Thyroid gland (tissue), 4 donors: ENCODE results near the gene B4GALT5. TPM values are rescaled to one million over a fixed set of nuclear protein-coding genes. Genes with fewer than 3 reads are reported as not detected.
"Not testable (repeated sequence)": the region's sequence is repeated elsewhere in the genome, so short reads cannot be mapped to it uniquely, and the experiment has no call there.

Source experiments
- DNase-seq, 2 donors: peaks; one replicate each; pipeline ENCODE4 v3.0.0-alpha.2; 2019
- H3K27ac ChIP-seq, 3 donors: fragments of 200-600 bp; sonication (generic); 1 replicate in 2 of 3; 2 replicates in 1 of 3; pipeline ENCODE4 v1.5.1; 2016 to 2019; ENCODE audit warnings: mild to moderate bottlenecking in 1 of 3, moderate library complexity in 1 of 3
- H3K27me3 ChIP-seq: fragments of 200-600 bp; sonication (generic); one replicate; pipeline ENCODE4 v1.5.1; 2019
- H3K36me3 ChIP-seq, 2 donors: fragments of 200-600 bp; sonication (generic); one replicate each; pipeline ENCODE4 v1.5.1; 2016 to 2019
- H3K4me1 ChIP-seq, 2 donors: fragments of 200-600 bp; sonication (generic); one replicate each; pipeline ENCODE4 v1.5.1; 2017 to 2019
- H3K4me3 ChIP-seq, 3 donors: fragments of 200-600 bp; sonication (generic); replicated peaks in 1 of 3; 1 replicate in 2 of 3; 2 replicates in 1 of 3; pipeline ENCODE4 v1.5.1; 2016; ENCODE audit warnings: mild to moderate bottlenecking in 1 of 3
- H3K9me3 ChIP-seq: fragments of 200-600 bp; sonication (generic); one replicate; pipeline ENCODE4 v1.5.1; 2017
- POLR2A ChIP-seq, 2 donors: fragments of 450-650 bp; IDR thresholded peaks; one replicate each; pipeline ENCODE4 v1.6.1; 2017; ENCODE audit warnings: antibody characterized with exemption in 2 of 2, mild to moderate bottlenecking in 2 of 2, moderate library complexity in 1 of 2
- WGBS, 2 donors: methylation state at CpG; one replicate each; pipeline ENCODE4 v1.1.5; 2017; 5-methylcytosine and 5-hydroxymethylcytosine counted together
- intact Hi-C: fragments of 100-400 bp; cut with DNase I; formaldehyde crosslinking; loops from one replicate; pipeline ENCODE4 v1.15.1; 2023
- total RNA-seq, 4 donors: library from RNA; depleted of rRNA; stranded (reverse); fragments of >200 nt; gene quantifications; one replicate each; pipeline ENCODE4 v1.2.3, GENCODE V29; 2016
- TF ChIP-seq, protein P1 (sequence below), 6 experiments: fragments of 200-600 bp in 3 of 6; fragments of 450-650 bp in 3 of 6; sonication (generic) in 3 of 6; IDR thresholded peaks; one replicate each; pipeline ENCODE4 v1.5.1; 2016 to 2019; ENCODE audit warnings: antibody characterized with exemption in 6 of 6, mild to moderate bottlenecking in 2 of 6, inconsistent platforms in 1 of 6, moderate library complexity in 1 of 6

B4GALT5 gene
- total RNA-seq, 4 donors from 2014 or later: 11.5 to 22.2 (median 17.6) TPM

GRCh38 chr20:49706630-49707091, 7.0 kb downstream of the B4GALT5 start:
- peaks cover 7 to 14% of the 10 kb centered on the region in 2 donors for H3K4me1 ChIP-seq
- H3K27ac ChIP-seq: no peak overlapping the region
- H3K36me3 ChIP-seq: no peaks in the 10 kb centered on the region
- H3K4me3 ChIP-seq: no peak overlapping the region
- intact Hi-C loops: no loop called here
- TF ChIP-seq, protein P1, sequence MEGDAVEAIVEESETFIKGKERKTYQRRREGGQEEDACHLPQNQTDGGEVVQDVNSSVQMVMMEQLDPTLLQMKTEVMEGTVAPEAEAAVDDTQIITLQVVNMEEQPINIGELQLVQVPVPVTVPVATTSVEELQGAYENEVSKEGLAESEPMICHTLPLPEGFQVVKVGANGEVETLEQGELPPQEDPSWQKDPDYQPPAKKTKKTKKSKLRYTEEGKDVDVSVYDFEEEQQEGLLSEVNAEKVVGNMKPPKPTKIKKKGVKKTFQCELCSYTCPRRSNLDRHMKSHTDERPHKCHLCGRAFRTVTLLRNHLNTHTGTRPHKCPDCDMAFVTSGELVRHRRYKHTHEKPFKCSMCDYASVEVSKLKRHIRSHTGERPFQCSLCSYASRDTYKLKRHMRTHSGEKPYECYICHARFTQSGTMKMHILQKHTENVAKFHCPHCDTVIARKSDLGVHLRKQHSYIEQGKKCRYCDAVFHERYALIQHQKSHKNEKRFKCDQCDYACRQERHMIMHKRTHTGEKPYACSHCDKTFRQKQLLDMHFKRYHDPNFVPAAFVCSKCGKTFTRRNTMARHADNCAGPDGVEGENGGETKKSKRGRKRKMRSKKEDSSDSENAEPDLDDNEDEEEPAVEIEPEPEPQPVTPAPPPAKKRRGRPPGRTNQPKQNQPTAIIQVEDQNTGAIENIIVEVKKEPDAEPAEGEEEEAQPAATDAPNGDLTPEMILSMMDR (IDR thresholded peaks at IDR 0.05): no peak
- TF ChIP-seq POLR2A (IDR thresholded peaks at IDR 0.05): no peak
- DNase-seq: no peak
- H3K27me3 ChIP-seq: no peaks in the 10 kb centered on the region
- WGBS, 2 donors: 59 to 71% methylated on average over 5 of the region's 5 CpGs
- H3K9me3 ChIP-seq: no peaks in the 10 kb centered on the region

DNA sequence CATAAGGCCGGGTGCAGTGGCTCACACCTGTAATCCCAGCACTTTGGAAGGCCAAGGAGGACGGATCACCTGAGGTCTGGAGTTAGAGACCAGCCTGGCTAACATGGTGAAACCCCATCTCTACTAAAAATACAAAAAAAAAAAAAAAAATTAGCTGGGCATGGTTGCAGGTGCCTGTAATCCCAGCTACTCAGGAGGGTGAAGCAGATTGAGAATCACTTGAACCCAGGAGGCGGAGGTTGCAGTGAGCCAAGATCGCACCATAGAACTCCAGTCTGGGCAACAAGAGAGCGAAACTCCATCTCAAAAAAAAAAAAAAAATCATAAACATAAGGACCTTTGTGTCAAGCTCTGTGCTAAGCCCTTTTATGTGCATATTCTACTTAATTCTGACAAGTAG, 7.8 kb downstream of the B4GALT5 start:
- H3K36me3 ChIP-seq, intact Hi-C loops, H3K27ac ChIP-seq, H3K4me3 ChIP-seq, DNase-seq, H3K9me3 ChIP-seq, H3K27me3 ChIP-seq: not testable (repeated sequence)
- 91 to 97% methylated on average over 5 of the region's 5 CpGs for WGBS, 2 donors
- H3K4me1 ChIP-seq: peaks cover 4 to 12% of the 10 kb centered on the region in 2 donors

DNA sequence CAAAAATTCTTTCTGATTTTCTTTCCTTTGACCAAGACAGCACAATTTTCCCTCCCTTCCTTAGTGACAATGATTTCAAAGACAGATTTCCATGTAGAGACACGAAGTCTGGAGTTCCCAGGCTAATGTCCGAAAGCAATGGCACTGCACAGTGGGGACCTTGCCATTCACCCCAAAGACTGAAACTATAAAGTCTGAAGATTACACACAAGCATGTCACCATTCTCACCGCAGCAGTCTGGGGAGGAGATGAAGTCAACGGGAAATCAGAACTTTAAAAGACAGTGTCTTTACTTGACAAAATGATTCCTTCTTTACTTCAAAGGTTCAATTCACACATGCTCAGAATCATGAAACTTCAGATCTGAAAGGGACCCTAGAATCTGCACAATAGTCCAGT, 8.3 kb downstream of the B4GALT5 start:
- 87 to 95% methylated on average over 4 of the region's 4 CpGs for WGBS, 2 donors

DNA sequence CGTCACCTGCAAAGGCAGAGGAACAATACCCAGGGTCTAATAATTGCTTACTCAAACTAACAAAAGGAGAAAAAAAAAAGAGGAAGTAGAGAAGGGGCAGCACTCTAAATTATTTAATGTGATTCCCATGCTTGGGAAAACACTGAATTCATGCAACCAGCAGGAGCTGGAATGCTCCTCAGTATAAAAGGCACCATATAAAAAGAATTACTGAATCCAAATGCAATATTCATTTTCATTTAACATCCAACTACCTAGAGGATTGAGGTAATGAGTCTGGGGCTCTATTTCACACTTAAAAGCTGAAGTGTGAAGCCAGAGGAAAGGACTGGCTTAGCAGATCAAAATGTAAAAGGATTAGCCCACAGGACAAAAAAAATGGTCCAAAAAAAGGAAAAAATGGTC, 8.7 kb downstream of the B4GALT5 start:
- TF ChIP-seq POLR2A (IDR thresholded peaks at IDR 0.05): no peak
- TF ChIP-seq, protein P1 (IDR thresholded peaks at IDR 0.05): no peak
- no peak overlapping the region for H3K4me3 ChIP-seq
- no peaks in the 10 kb centered on the region for H3K36me3 ChIP-seq
- peaks cover 4 to 12% of the 10 kb centered on the region in 2 donors for H3K4me1 ChIP-seq
- H3K9me3 ChIP-seq: no peaks in the 10 kb centered on the region
- intact Hi-C loops: no loop called here
- H3K27me3 ChIP-seq: no peaks in the 10 kb centered on the region
- H3K27ac ChIP-seq: no peak overlapping the region
- WGBS, 2 donors: 86 to 88% methylated on average over 1 of the region's 1 CpG
- DNase-seq: no peak

More for the DNA sequence above, 8.3 kb downstream of the B4GALT5 start:
- H3K36me3 ChIP-seq: no peaks in the 10 kb centered on the region
- H3K27ac ChIP-seq: no peak overlapping the region
- H3K4me3 ChIP-seq: no peak overlapping the region
- no peak for DNase-seq
- H3K9me3 ChIP-seq: no peaks in the 10 kb centered on the region
- H3K27me3 ChIP-seq: no peaks in the 10 kb centered on the region
- peaks cover 4 to 12% of the 10 kb centered on the region in 2 donors for H3K4me1 ChIP-seq
- intact Hi-C loops: no loop called here
- TF ChIP-seq, protein P1 (IDR thresholded peaks at IDR 0.05): no peak

GRCh38 chr20:49701916-49702315, 11.8 kb downstream of the B4GALT5 start:
- Histone ChIP-seq H3K36me3 (no peaks in the 10 kb centered on the region), H3K27me3 (no peaks in the 10 kb centered on the region), H3K4me1 (peaks cover 7 to 13% of the 10 kb centered on the region in 2 donors), H3K27ac (no peak overlapping the region), H3K4me3 (no peak overlapping the region), H3K9me3 (no peaks in the 10 kb centered on the region)
- DNase-seq: no peak
- intact Hi-C loops: no loop called here
- 83 to 88% methylated on average over 8 of the region's 8 CpGs for WGBS, 2 donors
- TF ChIP-seq, protein P1 (IDR thresholded peaks at IDR 0.05): no peak
- no peak for TF ChIP-seq POLR2A (IDR thresholded peaks at IDR 0.05)
